HEK293T (cell line): ENCODE measurements around the gene CDHR5.

Experiments used
- ARNT ChIP-seq: fragments of 450-650 bp; IDR thresholded peaks from 2 replicates; pipeline ENCODE4 v1.6.1; 2017; ENCODE audit warnings: mild to moderate bottlenecking
- BHLHE40 ChIP-seq: fragments of 450-650 bp; IDR thresholded peaks from 2 replicates; pipeline ENCODE4 v1.6.1; 2016; ENCODE audit warnings: mild to moderate bottlenecking, moderate library complexity, borderline replicate concordance
- ELF4 ChIP-seq: fragments of 450-650 bp; IDR thresholded peaks from 2 replicates; pipeline ENCODE4 v1.6.1; 2017; ENCODE audit warnings: antibody characterized with exemption
- FOXA1 ChIP-seq: fragments of 450-650 bp; IDR thresholded peaks from 2 replicates; pipeline ENCODE4 v1.6.1; 2016; ENCODE audit warnings: mild to moderate bottlenecking
- FOXK2 ChIP-seq: fragments of 450-650 bp; IDR thresholded peaks from 2 replicates; pipeline ENCODE4 v1.6.1; 2016; ENCODE audit warnings: mild to moderate bottlenecking
- FOXM1 ChIP-seq: fragments of 450-650 bp; IDR thresholded peaks from 2 replicates; pipeline ENCODE4 v1.6.1; 2017; ENCODE audit warnings: mild to moderate bottlenecking, borderline replicate concordance
- NFRKB ChIP-seq: fragments of 450-650 bp; IDR thresholded peaks from 2 replicates; pipeline ENCODE4 v1.6.1; 2016; ENCODE audit warnings: mild to moderate bottlenecking, moderate library complexity
- SUZ12 ChIP-seq: fragments of 450-650 bp; IDR thresholded peaks from 2 replicates; pipeline ENCODE4 v1.6.1; 2016; ENCODE audit warnings: mild to moderate bottlenecking
- ZNF384 ChIP-seq: fragments of 450-650 bp; IDR thresholded peaks from 2 replicates; pipeline ENCODE4 v1.6.1; 2016
- TF ChIP-seq, protein P1 (sequence below): fragments of 450-650 bp; IDR thresholded peaks from 2 replicates; pipeline ENCODE4 v1.6.1; 2016

- TF ChIP-seq FOXA1 = no peak
- TF ChIP-seq FOXM1 = no peak
- TF ChIP-seq, protein P1, sequence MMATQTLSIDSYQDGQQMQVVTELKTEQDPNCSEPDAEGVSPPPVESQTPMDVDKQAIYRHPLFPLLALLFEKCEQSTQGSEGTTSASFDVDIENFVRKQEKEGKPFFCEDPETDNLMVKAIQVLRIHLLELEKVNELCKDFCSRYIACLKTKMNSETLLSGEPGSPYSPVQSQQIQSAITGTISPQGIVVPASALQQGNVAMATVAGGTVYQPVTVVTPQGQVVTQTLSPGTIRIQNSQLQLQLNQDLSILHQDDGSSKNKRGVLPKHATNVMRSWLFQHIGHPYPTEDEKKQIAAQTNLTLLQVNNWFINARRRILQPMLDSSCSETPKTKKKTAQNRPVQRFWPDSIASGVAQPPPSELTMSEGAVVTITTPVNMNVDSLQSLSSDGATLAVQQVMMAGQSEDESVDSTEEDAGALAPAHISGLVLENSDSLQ = no peak
- no peak for TF ChIP-seq ZNF384
- no peak for TF ChIP-seq NFRKB
- no peak for TF ChIP-seq ELF4
- no peak for TF ChIP-seq ARNT
- TF ChIP-seq SUZ12 = no peak
- no peak for TF ChIP-seq BHLHE40
- no peak for TF ChIP-seq FOXK2
These were observed 12.4 kb downstream of the CDHR5 start for GRCh38 chr11:612201-612960.
